Cardiac muscle cell (in vitro differentiated cells and primary cell): ENCODE measurements around the gene TIMP4. TPM values are rescaled to one million over a fixed set of nuclear protein-coding genes. Genes with fewer than 3 reads are reported as not detected.

ENCODE experiments used
- DNase-seq, 2 donors: peaks; one replicate each; pipeline versions ENCODE4 v3.0.0 to v3.0.0-alpha.2; 2010 to 2017; ENCODE audit warnings: low read depth in 1 of 2, low spot score in 1 of 2
- H3K27ac ChIP-seq: fragments of 200-600 bp; sonication (generic); 2 replicates; pipeline ENCODE4 v1.5.1; 2016
- H3K27me3 ChIP-seq: fragments of 200-600 bp; sonication (generic); 2 replicates; pipeline ENCODE4 v1.6.0; 2016; ENCODE audit warnings: control low read depth
- H3K36me3 ChIP-seq: fragments of 200-600 bp; sonication (generic); 2 replicates; pipeline ENCODE4 v1.5.1; 2016; ENCODE audit warnings: control low read depth
- H3K4me1 ChIP-seq: fragments of 200-600 bp; sonication (generic); 2 replicates; pipeline ENCODE4 v1.8.1; 2017; ENCODE audit warnings: low read depth, mild to moderate bottlenecking, mixed run types
- H3K4me3 ChIP-seq: fragments of 200-600 bp; sonication (generic); 2 replicates; pipeline ENCODE4 v1.5.1; 2016; ENCODE audit warnings: mild to moderate bottlenecking
- H3K9me3 ChIP-seq: fragments of 200-600 bp; sonication (generic); 2 replicates; pipeline ENCODE4 v1.5.1; 2017; ENCODE audit warnings: low read depth, mild to moderate bottlenecking, control low read depth
- CTCF ChIP-seq: IDR thresholded peaks from 2 replicates; pipeline ENCODE4 v1.5.1; 2012; ENCODE audit warnings: low read depth, mild to moderate bottlenecking, low read length
- polyA plus RNA-seq: library from polyadenylated mRNA; unstranded; fragments of >200 nt; fragmentation: Nextera tagmentation; extraction: Ambion mirVana; gene quantifications from 2 replicates; pipeline ENCODE4 v1.2.1, GENCODE V29; 2016
- total RNA-seq: library from RNA; depleted of rRNA; stranded (reverse); fragments of >200 nt; gene quantifications from 2 replicates; pipeline ENCODE4 v1.2.3, GENCODE V29; 2016

Gene TIMP4
- total and polyA plus RNA-seq, 2 experiments from 2014 or later: 0.16 TPM; not detected in 1

- H3K4me3 ChIP-seq: no peak overlapping the region
- peak; percentile 59 to 86 for DNase-seq
Observed at GRCh38 chr3:12139111-12139511, 19.6 kb downstream of the TIMP4 start.

DNA sequence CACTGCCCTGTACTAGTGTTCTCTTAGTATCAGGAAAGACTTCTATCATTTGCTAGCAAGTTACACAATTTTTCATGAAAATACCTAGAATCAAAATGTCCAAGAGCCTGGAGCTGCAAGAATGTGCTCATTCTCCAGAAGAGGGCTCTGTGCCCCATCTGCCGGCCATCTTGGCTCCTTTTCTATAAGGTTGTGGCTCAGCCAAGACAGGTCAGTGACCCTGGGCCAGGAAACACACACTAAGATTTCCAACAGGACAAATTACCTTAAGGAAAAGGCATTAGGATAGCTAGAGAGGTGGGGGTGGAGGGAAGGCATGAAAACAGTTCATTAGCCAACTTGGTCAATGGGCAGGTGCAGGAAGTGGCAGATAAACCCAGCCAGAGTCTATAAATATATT is 20.7 kb downstream of the TIMP4 start:
- no peak overlapping the region for H3K27ac ChIP-seq
- peak in 1 of 2 donors; percentile 55 for DNase-seq

More at GRCh38 chr3:12139111-12139511, 19.6 kb downstream of the TIMP4 start:
- H3K27me3 ChIP-seq: no peaks in the 10 kb centered on the region
- H3K27ac ChIP-seq: no peak overlapping the region
- H3K9me3 ChIP-seq: no peaks in the 10 kb centered on the region
- TF ChIP-seq CTCF: peak; percentile 78
- H3K4me1 ChIP-seq: no peaks in the 10 kb centered on the region
- no peaks in the 10 kb centered on the region for H3K36me3 ChIP-seq

DNA sequence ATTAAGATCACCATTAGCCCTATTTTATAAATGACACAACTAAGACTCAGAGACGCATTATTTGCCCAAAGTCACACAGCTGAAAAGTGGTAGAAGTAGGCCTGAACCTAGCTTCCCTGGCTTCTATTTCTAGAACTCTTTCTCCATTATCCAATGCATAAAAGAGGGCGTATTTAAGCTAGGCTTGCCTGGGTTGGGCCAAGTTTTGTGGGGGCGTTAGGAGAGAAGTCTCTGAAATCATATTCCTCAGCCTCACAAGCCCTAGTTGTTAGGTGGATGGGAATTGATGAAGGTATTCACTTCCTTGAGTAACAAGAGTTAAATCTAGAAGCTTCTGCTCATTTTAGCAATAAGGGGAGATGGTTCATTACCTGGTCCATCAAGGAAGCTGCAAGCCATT is 22.3 kb downstream of the TIMP4 start:
- Histone ChIP-seq H3K27ac (no peak overlapping the region), H3K9me3 (no peaks in the 10 kb centered on the region), H3K4me3 (no peak overlapping the region), H3K36me3 (no peaks in the 10 kb centered on the region), H3K27me3 (no peaks in the 10 kb centered on the region), H3K4me1 (no peaks in the 10 kb centered on the region)
- no peak for TF ChIP-seq CTCF
- DNase-seq: no peak

More for the DNA sequence above, 20.7 kb downstream of the TIMP4 start:
- Histone ChIP-seq H3K4me1 (no peaks in the 10 kb centered on the region), H3K36me3 (no peaks in the 10 kb centered on the region), H3K27me3 (no peaks in the 10 kb centered on the region), H3K9me3 (no peaks in the 10 kb centered on the region), H3K4me3 (no peak overlapping the region)
- peak; percentile 55 for TF ChIP-seq CTCF

GRCh38 chr3:12135029-12135657 is 23.6 kb downstream of the TIMP4 start:
- peak; percentile 97 for TF ChIP-seq CTCF
- Histone ChIP-seq H3K36me3 (no peaks in the 10 kb centered on the region), H3K4me3 (no peak overlapping the region), H3K9me3 (no peaks in the 10 kb centered on the region), H3K4me1 (no peaks in the 10 kb centered on the region), H3K27me3 (no peaks in the 10 kb centered on the region), H3K27ac (no peak overlapping the region)
- peak; percentile 72 to 82 for DNase-seq

DNA sequence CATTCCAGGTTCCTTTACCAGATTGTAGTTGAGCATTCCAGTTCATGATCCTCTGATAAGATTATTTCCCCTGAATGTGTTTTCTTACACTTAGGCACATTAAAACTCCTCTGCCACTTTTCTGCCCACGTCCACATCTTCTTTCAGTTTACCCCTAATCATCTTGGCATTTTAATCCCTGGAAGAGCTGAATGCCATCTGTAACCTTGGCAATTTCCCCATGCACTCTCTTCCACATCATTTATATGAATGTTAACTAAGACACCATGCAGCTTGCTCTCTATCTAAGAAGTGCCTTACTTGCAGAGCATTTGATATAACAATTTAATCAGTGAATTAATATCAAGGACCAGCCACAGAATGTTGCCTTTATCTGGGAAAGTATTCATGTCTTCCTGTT is 25.8 kb downstream of the TIMP4 start:
- H3K9me3 ChIP-seq: no peaks in the 10 kb centered on the region
- H3K4me3 ChIP-seq: no peak overlapping the region
- DNase-seq: no peak
- H3K4me1 ChIP-seq: no peaks in the 10 kb centered on the region
- H3K36me3 ChIP-seq: no peaks in the 10 kb centered on the region
- H3K27me3 ChIP-seq: no peaks in the 10 kb centered on the region
- TF ChIP-seq CTCF: no peak
- no peak overlapping the region for H3K27ac ChIP-seq
